Suprapubic skin (tissue), 4 donors: ENCODE data around the gene CYP2W1.

Source experiments
- CTCF ChIP-seq, 2 donors: fragments of 200-600 bp in 1 of 2; fragments of 450-650 bp in 1 of 2; sonication (generic) in 1 of 2; IDR thresholded peaks; one replicate each; pipeline ENCODE4 v1.5.1; 2016 to 2019; ENCODE audit warnings: antibody characterized with exemption in 2 of 2, mild to moderate bottlenecking in 1 of 2, moderate library complexity in 1 of 2
- POLR2A ChIP-seq, 2 donors: fragments of 450-650 bp; IDR thresholded peaks; one replicate each; pipeline ENCODE4 v1.6.1; 2017; ENCODE audit warnings: antibody characterized with exemption in 2 of 2, mild to moderate bottlenecking in 2 of 2, moderate library complexity in 2 of 2
- POLR2AphosphoS5 ChIP-seq, 3 donors: sonication (generic); formaldehyde crosslinking; IDR thresholded peaks; one replicate each; pipeline ENCODE4 v1.6.1; 2017; ENCODE audit warnings: antibody characterized with exemption in 3 of 3

- TF ChIP-seq CTCF (IDR thresholded peaks at IDR 0.05) (no peak), POLR2A (IDR thresholded peaks at IDR 0.05) (no peak), POLR2AphosphoS5 (IDR thresholded peaks at IDR 0.05) (no peak)
These were observed 11.8 kb downstream of the CYP2W1 start for GRCh38 chr7:994592-995308.
